ENCODE measurements around the gene FAM53B.

The FAM53B gene

GRCh38 chr10:124645467-124646095, 98.6 kb downstream of the FAM53B start:
- no peak for DNase-seq

- no peak for DNase-seq
Observed at GRCh38 chr10:124644771-124645415, 99.3 kb downstream of the FAM53B start.

GRCh38 chr10:124644236-124644635, 99.9 kb downstream of the FAM53B start:
- no peak for DNase-seq

GRCh38 chr10:124643330-124644009, 100.7 kb downstream of the FAM53B start:
- no peak for DNase-seq

GRCh38 chr10:124642088-124642710, 102.0 kb downstream of the FAM53B start:
- DNase-seq, result no peak

- DNase-seq, result no peak
Observed at GRCh38 chr10:124641282-124642087, 102.7 kb downstream of the FAM53B start.

GRCh38 chr10:124640538-124641231, 103.5 kb downstream of the FAM53B start:
- no peak for DNase-seq

- no peak for DNase-seq
Observed at GRCh38 chr10:124640056-124640455, 104.1 kb downstream of the FAM53B start.

GRCh38 chr10:124639646-124640045, 104.5 kb downstream of the FAM53B start:
- DNase-seq, result no peak

GRCh38 chr10:124639206-124639605, 105.0 kb downstream of the FAM53B start:
- no peak for DNase-seq

- no peak for DNase-seq
Observed at GRCh38 chr10:124637746-124638145, 106.4 kb downstream of the FAM53B start.

- no peak for DNase-seq
Observed at GRCh38 chr10:124637091-124637700, 107.0 kb downstream of the FAM53B start.

GRCh38 chr10:124636271-124636995, 107.7 kb downstream of the FAM53B start:
- no peak for DNase-seq

GRCh38 chr10:124632566-124632965, 111.6 kb downstream of the FAM53B start:
- DNase-seq, result no peak

- DNase-seq, result no peak
Observed at GRCh38 chr10:124632064-124632531, 112.1 kb downstream of the FAM53B start.

GRCh38 chr10:124630551-124630950, 113.6 kb downstream of the FAM53B start:
- no peak for DNase-seq

GRCh38 chr10:124629842-124630241, 114.3 kb downstream of the FAM53B start:
- DNase-seq, result no peak

- DNase-seq, result no peak
Observed at GRCh38 chr10:124629415-124629814, 114.8 kb downstream of the FAM53B start.

- no peak for DNase-seq
Observed at GRCh38 chr10:124628676-124629021, 115.5 kb downstream of the FAM53B start.

GRCh38 chr10:124627866-124628675, 116.1 kb downstream of the FAM53B start:
- DNase-seq, result no peak

Measured in effector CD4-positive, alpha-beta T cell (primary cell).